MM.1S (cell line): ENCODE data around the gene CCDC92B.
"Not testable (repeated sequence)": the region's sequence is repeated elsewhere in the genome, so short reads cannot be mapped to it uniquely, and the experiment has no call there.

Source experiments
- DNase-seq: peaks from one replicate; pipeline ENCODE4 v3.0.0-alpha.2; 2015
- H2AFZ ChIP-seq: fragments of 300-600 bp; sonication (generic); 2 replicates; pipeline ENCODE4 v1.6.0; 2016; ENCODE audit warnings: antibody characterized with exemption, low read length
- H3F3A ChIP-seq: fragments of 300-600 bp; sonication (generic); 2 replicates; pipeline ENCODE4 v1.6.1; 2016; ENCODE audit warnings: mild to moderate bottlenecking, antibody characterized with exemption, low read length, moderate library complexity, mixed read lengths; ENCODE audit not compliant: insufficient read depth
- H3K27ac ChIP-seq: fragments of 300-600 bp; sonication (generic); 2 replicates; pipeline ENCODE4 v1.5.1; 2016; ENCODE audit warnings: mild to moderate bottlenecking, low read length
- H3K27me3 ChIP-seq: fragments of 300-600 bp; sonication (generic); replicated peaks from 2 replicates; pipeline ENCODE4 v1.6.0; 2016; ENCODE audit warnings: low read length; ENCODE audit not compliant: insufficient read depth
- H3K36me3 ChIP-seq: fragments of 300-600 bp; sonication (generic); replicated peaks from 2 replicates; pipeline ENCODE4 v1.6.1; 2016; ENCODE audit warnings: mild to moderate bottlenecking, low read length, mixed read lengths; ENCODE audit not compliant: insufficient read depth
- H3K4me1 ChIP-seq: fragments of 300-600 bp; sonication (generic); 2 replicates; pipeline ENCODE4 v1.6.1; 2016; ENCODE audit warnings: low read length, mixed read lengths
- H3K4me2 ChIP-seq: fragments of 300-600 bp; sonication (generic); 2 replicates; pipeline ENCODE4 v1.6.0; 2016; ENCODE audit warnings: low read depth, low read length
- H3K4me3 ChIP-seq: fragments of 300-600 bp; sonication (generic); 2 replicates; pipeline ENCODE4 v1.5.1; 2016; ENCODE audit warnings: low read length, mixed read lengths
- H3K79me2 ChIP-seq: fragments of 300-600 bp; sonication (generic); 2 replicates; pipeline ENCODE4 v1.6.1; 2016; ENCODE audit warnings: mixed run types, low read length, mixed read lengths
- H3K9ac ChIP-seq: fragments of 300-600 bp; sonication (generic); 2 replicates; pipeline ENCODE4 v1.6.1; 2016; ENCODE audit warnings: low read length, mixed read lengths
- H3K9me2 ChIP-seq: fragments of 300-600 bp; sonication (generic); replicated peaks from 2 replicates; pipeline ENCODE4 v1.6.1; 2016; ENCODE audit warnings: mild to moderate bottlenecking, low read length, mixed read lengths; ENCODE audit not compliant: insufficient read depth
- H3K9me3 ChIP-seq: fragments of 300-600 bp; sonication (generic); replicated peaks from 2 replicates; pipeline ENCODE4 v1.6.1; 2016; ENCODE audit warnings: mild to moderate bottlenecking, low read length, mixed read lengths; ENCODE audit not compliant: insufficient read depth
- H4K20me1 ChIP-seq: fragments of 300-600 bp; sonication (generic); 2 replicates; pipeline ENCODE4 v1.6.1; 2016; ENCODE audit warnings: mild to moderate bottlenecking, low read length, moderate library complexity, mixed read lengths; ENCODE audit not compliant: insufficient read depth
- CTCF ChIP-seq: fragments of 300-600 bp; sonication (generic); IDR thresholded peaks from 2 replicates; pipeline ENCODE4 v1.5.1; 2016; ENCODE audit warnings: antibody characterized with exemption, low read length, mixed read lengths
- EZH2 ChIP-seq: fragments of 300-600 bp; sonication (generic); optimal IDR thresholded peaks from 2 replicates; pipeline ENCODE3; 2017; ENCODE audit warnings: low read depth, mild to moderate bottlenecking, antibody characterized with exemption, low read length, mixed read lengths
- EZH2phosphoT487 ChIP-seq: fragments of 300-600 bp; sonication (generic); IDR thresholded peaks from 2 replicates; pipeline ENCODE4 v1.6.1; 2018; ENCODE audit warnings: antibody characterized with exemption, low read length

CCDC92B gene

DNA sequence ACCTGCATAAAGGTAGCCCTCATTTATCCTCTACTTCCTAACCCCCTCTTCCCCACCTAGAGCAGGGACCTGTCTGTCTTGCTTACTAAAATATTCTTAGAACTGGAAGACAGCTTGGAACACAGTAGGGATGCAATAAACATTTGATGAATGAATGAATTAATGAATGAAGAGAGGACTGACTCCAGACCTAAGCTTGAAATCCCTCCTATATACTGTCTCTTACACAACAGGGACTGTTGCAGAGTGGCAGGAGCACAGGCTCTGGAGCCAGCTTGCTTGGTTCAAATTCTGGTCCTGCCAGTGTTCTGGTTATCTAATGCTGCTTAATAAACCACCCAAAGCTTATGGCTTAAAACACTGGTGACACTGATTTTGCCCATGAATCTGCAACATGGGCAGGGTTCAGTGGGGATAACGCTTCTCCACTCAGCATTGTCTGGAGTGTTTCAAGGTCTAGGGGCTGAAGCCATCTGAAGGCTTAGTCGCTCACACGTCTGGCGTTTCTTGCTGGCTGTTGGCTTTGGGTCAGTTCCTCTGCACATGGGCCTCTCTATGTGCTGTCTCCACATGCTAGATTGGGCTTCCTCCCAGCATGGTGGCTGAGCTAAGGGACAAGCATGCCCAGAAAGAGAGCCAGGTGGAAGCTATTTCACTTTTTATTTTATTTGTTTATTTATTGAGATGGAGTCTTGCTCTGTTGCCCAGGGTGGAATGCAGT lies 34.0 kb upstream of the CCDC92B start:
- H3K27me3 ChIP-seq: peaks cover 47% of the 10 kb centered on the region
- H3K9ac ChIP-seq: no peak overlapping the region
- H4K20me1 ChIP-seq: no peaks in the 10 kb centered on the region
- H3K36me3 ChIP-seq: no peaks in the 10 kb centered on the region
- no peaks in the 10 kb centered on the region for H3F3A ChIP-seq
- H3K4me2 ChIP-seq: no peak overlapping the region
- no peak overlapping the region for H2AFZ ChIP-seq
- H3K9me2 ChIP-seq: no peaks in the 10 kb centered on the region
- H3K79me2 ChIP-seq: no peaks in the 10 kb centered on the region
- DNase-seq: no peak
- no peaks in the 10 kb centered on the region for H3K9me3 ChIP-seq
- TF ChIP-seq EZH2phosphoT487: no peak
- no peak for TF ChIP-seq EZH2
- no peak for TF ChIP-seq CTCF
- H3K4me1 ChIP-seq: no peaks in the 10 kb centered on the region
- H3K27ac ChIP-seq: no peak overlapping the region
- H3K4me3 ChIP-seq: no peak overlapping the region

DNA sequence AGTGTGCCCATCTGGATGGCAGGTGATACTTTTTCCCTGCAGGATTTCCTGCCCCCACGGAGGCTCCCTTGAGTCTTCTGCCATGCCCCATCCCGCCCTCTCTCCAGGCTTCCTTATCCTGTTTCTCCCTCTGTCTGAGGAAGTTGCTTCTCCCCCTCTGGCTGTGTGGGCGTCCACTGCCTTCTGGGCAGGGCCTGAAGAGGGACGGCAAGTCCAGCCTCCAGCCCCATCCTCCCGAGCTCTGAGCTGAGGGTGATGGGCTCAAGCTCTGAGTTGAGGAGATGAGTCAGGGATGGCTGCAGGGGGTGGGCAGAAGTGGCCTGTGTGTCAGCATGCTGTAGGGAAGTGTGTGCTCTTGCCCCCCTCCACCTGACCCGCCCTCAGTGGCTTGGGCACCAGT lies 32.6 kb upstream of the CCDC92B start:
- Histone ChIP-seq H3K79me2 (no peaks in the 10 kb centered on the region), H3K4me3 (no peak overlapping the region), H3K36me3 (no peaks in the 10 kb centered on the region), H3K4me1 (no peaks in the 10 kb centered on the region), H3K9me2 (no peaks in the 10 kb centered on the region), H3K9ac (no peak overlapping the region), H2AFZ (no peak overlapping the region), H3K27ac (no peak overlapping the region), H4K20me1 (no peaks in the 10 kb centered on the region), H3K9me3 (no peaks in the 10 kb centered on the region), H3K27me3 (peaks cover 57% of the 10 kb centered on the region), H3F3A (no peaks in the 10 kb centered on the region), H3K4me2 (no peak overlapping the region)
- no peak for DNase-seq
- TF ChIP-seq EZH2phosphoT487: no peak
- no peak for TF ChIP-seq CTCF
- TF ChIP-seq EZH2: no peak

DNA sequence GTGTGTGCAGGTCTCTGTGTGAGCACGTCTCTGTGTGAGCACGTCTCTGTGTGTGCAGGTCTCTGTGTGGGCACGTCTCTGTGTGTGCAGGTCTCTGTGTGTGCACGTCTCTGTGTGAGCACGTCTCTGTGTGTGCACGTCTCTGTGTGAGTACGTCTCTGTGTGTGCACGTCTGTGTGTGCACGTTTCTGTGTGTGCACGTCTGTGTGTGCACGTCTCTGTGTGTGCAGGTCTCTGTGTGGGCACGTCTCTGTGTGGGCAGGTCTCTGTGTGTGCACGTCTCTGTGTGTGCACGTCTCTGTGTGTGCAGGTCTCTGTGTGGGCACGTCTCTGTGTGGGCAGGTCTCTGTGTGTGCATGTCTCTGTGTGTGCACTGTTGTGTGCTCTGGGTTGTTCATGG lies 32.1 kb upstream of the CCDC92B start:
- not testable (repeated sequence) for H3K9me3 ChIP-seq, H4K20me1 ChIP-seq, H3K9me2 ChIP-seq, H2AFZ ChIP-seq, H3K4me2 ChIP-seq, H3F3A ChIP-seq, H3K9ac ChIP-seq, H3K4me3 ChIP-seq, DNase-seq, H3K36me3 ChIP-seq, H3K27ac ChIP-seq, H3K79me2 ChIP-seq, H3K4me1 ChIP-seq
- H3K27me3 ChIP-seq: peaks cover 61% of the 10 kb centered on the region

GRCh38 chr17:2780931-2781454 lies 31.5 kb upstream of the CCDC92B start:
- Histone ChIP-seq H3K4me2 (no peak overlapping the region), H3K27ac (no peak overlapping the region), H3K9me2 (no peaks in the 10 kb centered on the region), H3K9me3 (no peaks in the 10 kb centered on the region), H3K9ac (no peak overlapping the region), H3K4me3 (no peak overlapping the region), H3K4me1 (no peaks in the 10 kb centered on the region), H3K36me3 (no peaks in the 10 kb centered on the region), H3K79me2 (no peaks in the 10 kb centered on the region), H4K20me1 (no peaks in the 10 kb centered on the region), H3F3A (no peaks in the 10 kb centered on the region), H2AFZ (no peak overlapping the region), H3K27me3 (peaks cover 64% of the 10 kb centered on the region)
- TF ChIP-seq EZH2: no peak
- no peak for TF ChIP-seq EZH2phosphoT487
- TF ChIP-seq CTCF: no peak
- no peak for DNase-seq
